Cardiac septum (tissue), 1 donor: Measurements from ENCODE around the gene TEF. TPM values are rescaled to one million over a fixed set of nuclear protein-coding genes. Genes with fewer than 3 reads are reported as not detected.
A peak's percentile ranks its signal among the peaks of the same experiment; 100 is the strongest.

Source experiments
- DNase-seq: peaks from one replicate; pipeline ENCODE4 v3.0.0-alpha.2; 2020; ENCODE audit warnings: low spot score
- intact Hi-C: fragments of 100-400 bp; cut with DNase I; formaldehyde crosslinking; loops from one replicate; pipeline ENCODE4 v1.14.0; 2022
- total RNA-seq: library from RNA; stranded (reverse); fragmentation: NEBNext Ultra II Directional; extraction: Animal tissue kit (Norgen Biotek cat#: 25700); gene quantifications from one replicate; pipeline ENCODE4 v1.2.1, GENCODE V29; 2021
- donor health status: DM: no; HTN: no; CAD: no.

Gene TEF
- total RNA-seq, 1 donor from 2014 or later, result 14.0 TPM

- intact Hi-C loops, result loop anchor here (2.0 to 5.0 kb wide), 2 partner anchors 27 to 353 kb away; partner anchors contain the start of gene EP300
- peak; percentile 77 for DNase-seq
Measured at GRCh38 chr22:41445129-41446056, 63.7 kb downstream of the TEF start.

DNA sequence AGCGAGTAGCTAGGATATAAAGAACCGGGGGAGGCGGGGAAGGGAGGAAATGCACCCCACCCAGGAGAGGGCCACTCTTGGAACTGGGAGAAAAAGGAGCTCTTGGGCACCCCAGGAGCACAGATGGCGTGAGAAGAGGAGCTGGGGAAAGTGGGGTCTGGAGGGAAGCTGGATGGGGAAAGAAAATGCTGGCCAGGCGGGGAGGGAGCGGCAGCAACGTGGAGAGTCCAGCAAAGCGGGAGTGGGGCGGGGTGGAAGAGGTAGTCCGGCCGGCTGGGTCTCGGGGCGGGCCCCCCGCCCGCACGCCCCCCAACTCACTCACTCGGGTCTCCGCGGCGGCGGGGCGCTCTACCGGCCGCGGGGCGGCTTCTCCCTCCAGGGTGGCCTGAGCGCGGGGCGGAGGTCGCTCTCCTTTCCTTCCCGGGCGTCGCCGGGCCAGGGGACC is 64.3 kb downstream of the TEF start:
- peak; percentile 80 for DNase-seq
- intact Hi-C loops, result loop anchor here (5.0 kb wide), 1 partner anchor 354 kb away; the partner anchor contains the start of gene EP300

- peak; percentile 98 for DNase-seq
- intact Hi-C loops, result loop anchor here (5.0 kb wide), 1 partner anchor 355 kb away; the partner anchor contains the start of gene EP300
Measured at GRCh38 chr22:41446639-41447434, 65.1 kb downstream of the TEF start, which contains the start of gene TOB2. TSS of gene TOB2 (minus strand) at chr22:41446801. CDS start at chr22:41437345, 9,456 bp downstream.

- peak; percentile 85 for DNase-seq
- intact Hi-C loops, result loop anchor here (1.0 to 5.0 kb wide), 3 partner anchors 22 to 355 kb away; partner anchors contain the start of genes ACO2, EP300 and TEF
Measured at GRCh38 chr22:41447435-41448188, 65.9 kb downstream of the TEF start.

- intact Hi-C loops, result loop anchor here (1.0 to 5.0 kb wide), 3 partner anchors 21 to 356 kb away; partner anchors contain the start of genes ACO2, EP300 and TEF
- DNase-seq, result peak; percentile 96
Measured at GRCh38 chr22:41448189-41448808, 66.6 kb downstream of the TEF start.

Other genes starting within 250 kb of the TEF start
- gene L3MBTL2, start 176.6 kb upstream of the TEF start, total RNA-seq, result 14.2 TPM
- gene CHADL, start 141.0 kb upstream of the TEF start, total RNA-seq, result 2.9 TPM
- 32.8 TPM for gene RANGAP1, start 95.8 kb upstream of the TEF start, total RNA-seq
- 37.2 TPM for gene ZC3H7B, start 80.4 kb upstream of the TEF start, total RNA-seq
- 26.9 TPM for gene TOB2, start 64.9 kb downstream of the TEF start, total RNA-seq
- gene PHF5A, start 86.8 kb downstream of the TEF start, total RNA-seq, result 22.0 TPM
- gene ACO2, start 87.2 kb downstream of the TEF start, total RNA-seq, result 662 TPM
- gene POLR3H, start 162.5 kb downstream of the TEF start, total RNA-seq, result 18.6 TPM
- 115 TPM for gene CSDC2, start 179.1 kb downstream of the TEF start, total RNA-seq
- 21.7 TPM for gene PMM1, start 207.9 kb downstream of the TEF start, total RNA-seq
- gene DESI1, start 239.1 kb downstream of the TEF start, total RNA-seq, result 30.6 TPM
- gene XRCC6, start 239.4 kb downstream of the TEF start, total RNA-seq, result 155 TPM